GM13976 (cell line): ENCODE data around the gene PDK3.

Source experiments
- DNase-seq: peaks from one replicate; pipeline ENCODE4 v3.0.0; 2012; ENCODE audit warnings: low spot score
- CTCF ChIP-seq: IDR thresholded peaks from 2 replicates; pipeline ENCODE4 v1.5.1; 2012; ENCODE audit warnings: borderline replicate concordance, mild to moderate bottlenecking; ENCODE audit not compliant: insufficient read depth; ENCODE audit errors: extremely low read depth, missing control alignments, control extremely low read depth
- in situ Hi-C: fragments of 300-500 bp; cut with MboI; formaldehyde crosslinking; loops from one replicate; pipeline ENCODE4 v1.12.0; 2022; ENCODE audit warnings: low sequenced_read_pairs, mixed read lengths, inconsistent platforms; ENCODE audit not compliant: unreplicated experiment

The PDK3 gene

GRCh38 chrX:24520472-24520871, 55.4 kb downstream of the PDK3 start:
- in situ Hi-C loops, result no loop called here

GRCh38 chrX:24525455-24525854, 60.4 kb downstream of the PDK3 start:
- no peak for DNase-seq
- in situ Hi-C loops, result no loop called here
- no peak for TF ChIP-seq CTCF

More at GRCh38 chrX:24520472-24520871, 55.4 kb downstream of the PDK3 start:
- no peak for TF ChIP-seq CTCF
- no peak for DNase-seq

- in situ Hi-C loops, result no loop called here
- no peak for DNase-seq
- no peak for TF ChIP-seq CTCF
Observed at GRCh38 chrX:24526616-24527015, 61.5 kb downstream of the PDK3 start.

- no peak for DNase-seq
- in situ Hi-C loops, result no loop called here
- no peak for TF ChIP-seq CTCF
Observed at GRCh38 chrX:24528605-24529004, 63.5 kb downstream of the PDK3 start.

GRCh38 chrX:24536551-24536950, 71.5 kb downstream of the PDK3 start:
- TF ChIP-seq CTCF, result no peak
- in situ Hi-C loops, result no loop called here

GRCh38 chrX:24542756-24543155, 77.7 kb downstream of the PDK3 start:
- in situ Hi-C loops, result no loop called here
- no peak for TF ChIP-seq CTCF
- no peak for DNase-seq

More at GRCh38 chrX:24536551-24536950, 71.5 kb downstream of the PDK3 start:
- DNase-seq, result no peak

- no peak for DNase-seq
- no peak for TF ChIP-seq CTCF
- in situ Hi-C loops, result no loop called here
Observed at GRCh38 chrX:24547961-24548360, 82.9 kb downstream of the PDK3 start.
